Measurements from ENCODE around the gene DMRTB1. TPM values are rescaled to one million over a fixed set of nuclear protein-coding genes. Genes with fewer than 3 reads are reported as not detected.

DMRTB1 gene
- total and polyA plus RNA-seq, 9 of the 15 experiments (the other 6 are each of a cell fraction or from before 2014, with no cell fraction given) = 0.06 to 0.35 (median 0.13) TPM; not detected in 3

GRCh38 chr1:53495633-53496345 is 36.6 kb downstream of the DMRTB1 start (continued):
- no peak for TF ChIP-seq ERF (CRISPR knock-in tag; IDR thresholded peaks at IDR 0.05)

GRCh38 chr1:53498555-53499131 is 39.4 kb downstream of the DMRTB1 start:
- FAIRE-seq = no peak
- CTCF ChIA-PET (ENCODE audit: low intra/inter-chr PET ratio) = no interaction called here
- in situ Hi-C loops (cut with MboI) = no loop called here
- no peak for TF ChIP-seq REST (IDR thresholded peaks at IDR 0.05; ENCODE audit: borderline replicate concordance)
- TF ChIP-seq REST (CRISPR knock-in tag; IDR thresholded peaks at IDR 0.05; ENCODE audit: low read depth) = no peak
- no peak for TF ChIP-seq TARDBP (IDR thresholded peaks at IDR 0.05)
- no peak for TF ChIP-seq BACH1 (tag; IDR thresholded peaks at IDR 0.05)
- TF ChIP-seq KDM2B (CRISPR knock-in tag; IDR thresholded peaks at IDR 0.05) = no peak
- TF ChIP-seq MTA3 (IDR thresholded peaks at IDR 0.05; ENCODE audit: borderline replicate concordance) = no peak
- no peak for TF ChIP-seq ZBTB34 (CRISPR knock-in tag; IDR thresholded peaks at IDR 0.05)
- TF ChIP-seq ZNF444 (CRISPR knock-in tag; IDR thresholded peaks at IDR 0.05) = no peak
- TF ChIP-seq ZNF79 (CRISPR knock-in tag; IDR thresholded peaks at IDR 0.05; ENCODE audit: low read depth) = no peak

More at GRCh38 chr1:53498555-53499131, 39.4 kb downstream of the DMRTB1 start:
- under 1% methylated on average over 9 of the region's 9 CpGs for WGBS (ENCODE audit: insufficient coverage, low coverage, missing lambda C conversion rate)
- H3K9me3 ChIP-seq (replicated peaks; ENCODE audit: control insufficient read depth, insufficient read depth, low read depth, low read length) = no peaks in the 10 kb centered on the region
- H3K4me1 ChIP-seq (replicated peaks in 1 of 2; ENCODE audit: control insufficient read depth in 2 of 2, insufficient read depth in 2 of 2, low read length in 2 of 2) = peaks cover 0 to 16% of the 10 kb centered on the region in 2 experiments; a peak in 1 of 5 replicates
- peaks cover 27 to 52% of the 10 kb centered on the region in 2 experiments; a peak in 4 of 5 replicates for H3K27me3 ChIP-seq (ENCODE audit: control insufficient read depth in 2 of 2, insufficient read depth in 2 of 2, low read length in 2 of 2)
- DNase-seq (ENCODE audit: extremely low read depth in 1 of 4, low spot score in 3 of 4) = no peak
- ATAC-seq = no peak
- BruUV-seq (replicated peaks) = no TSS peak
- no peak overlapping the region for H3K4me3 ChIP-seq
- H3K27ac ChIP-seq (ENCODE audit: extremely low read depth, low read depth, low read length) = no peak overlapping the region
- no peaks in the 10 kb centered on the region for H3K36me3 ChIP-seq (ENCODE audit: control insufficient read depth, insufficient read depth, low read length)
- no peaks in the 10 kb centered on the region for H3K9me1 ChIP-seq (ENCODE audit: control insufficient read depth, insufficient read depth, low read length)
- H3K79me2 ChIP-seq (ENCODE audit: control insufficient read depth, insufficient read depth, low read length) = no peaks in the 10 kb centered on the region
- H3K9ac ChIP-seq (ENCODE audit: insufficient read depth in 1 of 2, low read depth in 2 of 2, low read length in 2 of 2) = no peak overlapping the region; a peak in 1 of 4 replicates
- H2AFZ ChIP-seq (ENCODE audit: low read depth, low read length) = no peak overlapping the region
- POLR2A ChIA-PET = interaction anchor here (0.6 to 0.8 kb wide), 2 partner anchors 150 to 168 kb away, joined by 3 read pairs; no protein-coding TSS in a partner anchor
- intact Hi-C loops (cut with micrococcal nuclease) = no loop called here
- H4K20me1 ChIP-seq (replicated peaks; ENCODE audit: control insufficient read depth, insufficient read depth, low read length) = no peaks in the 10 kb centered on the region; the same call in 1 of the 2 replicates
- H3K4me2 ChIP-seq (ENCODE audit: insufficient read depth, low read length) = no peak overlapping the region

Measured in K562 (cell line).